H1 (cell line): ENCODE data around the gene INA. TPM values are rescaled to one million over a fixed set of nuclear protein-coding genes. Genes with fewer than 3 reads are reported as not detected.

Source experiments
- CTCF ChIA-PET: fragments of 300-600 bp; sonication (Branson Sonifier 250); formaldehyde crosslinking; loops from one replicate; lab custom pipeline; 2021; ENCODE audit not compliant: partially characterized antibody; lab: Charles Lee
- POLR2A ChIA-PET: fragments of 300-600 bp; sonication (Branson Sonifier 250); formaldehyde crosslinking; loops from one replicate; lab custom pipeline; 2021; ENCODE audit warnings: inconsistent platforms; ENCODE audit not compliant: partially characterized antibody; lab: Charles Lee
- DNase-seq, 2 experiments: peaks; one replicate each; pipeline versions ENCODE4 v3.0.0 to v3.0.0-alpha.2; 2010 to 2022; ENCODE audit warnings: low spot score in 2 of 2, low read depth in 1 of 2, mixed read lengths in 1 of 2
- FAIRE-seq: peaks from 2 replicates; lab custom pipeline; 2011; peaks lifted over from hg19 to GRCh38; lab: Jason Lieb, UNC
- H2AFZ ChIP-seq: 2 replicates; pipeline ENCODE4 v1.8.1; 2012; ENCODE audit warnings: low read length, inconsistent platforms
- H2AK5ac ChIP-seq: 2 replicates; pipeline ENCODE4 v1.6.1; 2013; ENCODE audit warnings: low read depth, low read length
- H2BK120ac ChIP-seq: replicated peaks from 2 replicates; pipeline ENCODE3; 2013; ENCODE audit warnings: low read depth, low read length, inconsistent platforms
- H2BK12ac ChIP-seq: 2 replicates; pipeline ENCODE4 v1.6.1; 2013; ENCODE audit warnings: low read depth, low read length
- H2BK15ac ChIP-seq: 2 replicates; pipeline ENCODE4 v1.6.1; 2013; ENCODE audit warnings: low read length
- H2BK20ac ChIP-seq: 2 replicates; pipeline ENCODE4 v1.6.1; 2013; ENCODE audit warnings: low read length
- H2BK5ac ChIP-seq: 2 replicates; pipeline ENCODE4 v1.6.1; 2013; ENCODE audit warnings: low read depth, low read length
- H3K14ac ChIP-seq: 2 replicates; pipeline ENCODE4 v1.6.1; 2013; ENCODE audit warnings: inconsistent platforms; ENCODE audit not compliant: insufficient read length
- H3K18ac ChIP-seq: 2 replicates; pipeline ENCODE4 v1.6.1; 2013; ENCODE audit warnings: low read length; ENCODE audit errors: extremely low read depth
- H3K23ac ChIP-seq: 2 replicates; pipeline ENCODE4 v1.6.1; 2013; ENCODE audit warnings: inconsistent platforms; ENCODE audit not compliant: insufficient read length
- H3K23me2 ChIP-seq: 2 replicates; pipeline ENCODE4 v1.6.1; 2013; ENCODE audit warnings: low read depth, low read length
- H3K27ac ChIP-seq: 2 replicates; pipeline ENCODE4 v1.6.1; 2011; ENCODE audit warnings: low read depth, low read length, inconsistent platforms
- H3K27me3 ChIP-seq, 4 experiments: replicated peaks in 1 of 4; 1 replicate in 1 of 4; 2 replicates in 3 of 4; pipeline versions ENCODE4 v1.6.1 to v1.8.1; 2011 to 2013; ENCODE audit warnings: low read length in 3 of 4, mild to moderate bottlenecking in 3 of 4, inconsistent platforms in 2 of 4, mixed read lengths in 2 of 4, moderate library complexity in 1 of 4; ENCODE audit not compliant: control insufficient read depth in 3 of 4, insufficient read depth in 3 of 4; ENCODE audit errors: extremely low read depth in 1 of 4
- H3K36me3 ChIP-seq, 4 experiments: 2 replicates each; pipeline versions ENCODE4 v1.6.1 to v1.8.1; 2011 to 2013; ENCODE audit warnings: mild to moderate bottlenecking in 4 of 4, low read length in 3 of 4, moderate library complexity in 2 of 4, control low read depth in 1 of 4, inconsistent platforms in 1 of 4; ENCODE audit not compliant: insufficient read depth in 4 of 4, control insufficient read depth in 2 of 4
- H3K4ac ChIP-seq: replicated peaks from 2 replicates; pipeline ENCODE3; 2013; ENCODE audit warnings: low read length, low read depth, mixed read lengths, inconsistent platforms; ENCODE audit not compliant: insufficient read length
- H3K4me1 ChIP-seq, 4 experiments: replicated peaks in 1 of 4; 1 replicate in 1 of 4; 2 replicates in 3 of 4; pipeline versions ENCODE4 v1.6.1 to v1.8.1; 2011 to 2013; ENCODE audit warnings: low read length in 3 of 4, inconsistent platforms in 2 of 4, mixed read lengths in 1 of 4; ENCODE audit not compliant: insufficient read depth in 4 of 4, control insufficient read depth in 3 of 4
- H3K4me2 ChIP-seq, 2 experiments: 2 replicates each; pipeline versions ENCODE4 v1.6.1 to v1.8.1; 2011 to 2013; ENCODE audit warnings: low read depth in 2 of 2, low read length in 2 of 2, control low read depth in 1 of 2, inconsistent platforms in 1 of 2, mild to moderate bottlenecking in 1 of 2; ENCODE audit not compliant: insufficient read depth in 1 of 2
- H3K4me3 ChIP-seq, 4 experiments: fragments of 200-600, 300-600 bp in 1 of 4; sonication (generic), shearing (Covaris generic), sonication (Bioruptor Twin) in 1 of 4; 2 replicates each; pipeline versions ENCODE4 v1.5.1 to v1.8.1; 2011 to 2016; ENCODE audit warnings: low read length in 4 of 4, low read depth in 3 of 4, control low read depth in 2 of 4, inconsistent platforms in 2 of 4, mild to moderate bottlenecking in 2 of 4, mixed read lengths in 1 of 4, moderate library complexity in 1 of 4; ENCODE audit not compliant: insufficient read depth in 2 of 4; ENCODE audit errors: extremely low read depth in 1 of 4
- H3K56ac ChIP-seq: replicated peaks from 2 replicates; pipeline ENCODE3; 2013; ENCODE audit warnings: low read depth, mild to moderate bottlenecking, mixed read lengths, low read length, inconsistent platforms; ENCODE audit not compliant: insufficient read length
- H3K79me1 ChIP-seq: 2 replicates; pipeline ENCODE4 v1.6.1; 2013; ENCODE audit warnings: low read depth, low read length, control low read depth
- H3K79me2 ChIP-seq, 2 experiments: 2 replicates each; pipeline versions ENCODE4 v1.6.1 to v1.8.1; 2012 to 2013; ENCODE audit warnings: low read length in 2 of 2, mild to moderate bottlenecking in 2 of 2, inconsistent platforms in 1 of 2; ENCODE audit not compliant: insufficient read depth in 2 of 2, control insufficient read depth in 1 of 2
- H3K9ac ChIP-seq, 4 experiments: replicated peaks in 1 of 4; 1 replicate in 1 of 4; 2 replicates in 3 of 4; pipeline versions ENCODE4 v1.6.1 to v1.8.1; 2011 to 2013; ENCODE audit warnings: low read depth in 3 of 4, low read length in 3 of 4, control low read depth in 2 of 4, mild to moderate bottlenecking in 2 of 4, moderate library complexity in 2 of 4, inconsistent platforms in 1 of 4; ENCODE audit errors: extremely low read depth in 1 of 4
- H3K9me3 ChIP-seq, 2 experiments: 2 replicates each; pipeline versions ENCODE4 v1.6.1 to v1.8.1; 2012 to 2013; ENCODE audit warnings: mild to moderate bottlenecking in 2 of 2, moderate library complexity in 2 of 2, control low read depth in 1 of 2, inconsistent platforms in 1 of 2, low read depth in 1 of 2, low read length in 1 of 2, mixed read lengths in 1 of 2; ENCODE audit not compliant: insufficient read depth in 2 of 2
- H4K20me1 ChIP-seq, 2 experiments: replicated peaks in 1 of 2; 2 replicates each; pipeline versions ENCODE3 to v1.8.1; 2011 to 2013; ENCODE audit warnings: inconsistent platforms in 2 of 2, low read length in 2 of 2, mild to moderate bottlenecking in 1 of 2; ENCODE audit not compliant: insufficient read depth in 2 of 2, control insufficient read depth in 1 of 2
- H4K5ac ChIP-seq: 2 replicates; pipeline ENCODE4 v1.6.1; 2013; ENCODE audit warnings: low read length, low read depth, mixed read lengths, inconsistent platforms; ENCODE audit not compliant: insufficient read length
- H4K8ac ChIP-seq: 2 replicates; pipeline ENCODE4 v1.8.0; 2013; ENCODE audit warnings: mild to moderate bottlenecking, moderate library complexity, low read length, inconsistent platforms; ENCODE audit not compliant: insufficient read depth; ENCODE audit errors: extremely low read depth
- H4K91ac ChIP-seq: replicated peaks from 2 replicates; pipeline ENCODE3; 2013; ENCODE audit warnings: low read length, mixed read lengths, inconsistent platforms; ENCODE audit not compliant: insufficient read length
- BCL11A ChIP-seq, 2 experiments: IDR thresholded peaks; one replicate each; pipeline ENCODE4 v1.6.1; 2011; ENCODE audit warnings: low read depth in 2 of 2, low read length in 2 of 2, mild to moderate bottlenecking in 2 of 2
- CREB1 ChIP-seq: IDR thresholded peaks from 2 replicates; pipeline ENCODE4 v1.6.1; 2012; ENCODE audit warnings: inconsistent platforms
- JUND ChIP-seq: IDR thresholded peaks from 2 replicates; pipeline ENCODE4 v1.6.1; 2011; ENCODE audit warnings: mild to moderate bottlenecking, improper control_type of control experiment, low read length
- TAF7 ChIP-seq: optimal IDR thresholded peaks from 2 replicates; pipeline ENCODE3; 2011; ENCODE audit warnings: low read depth, mild to moderate bottlenecking, inconsistent platforms, low read length, moderate library complexity, borderline replicate concordance
- ZNF274 ChIP-seq: IDR thresholded peaks from 2 replicates; pipeline ENCODE4 v1.7.0; 2012; ENCODE audit warnings: low read length, borderline replicate concordance; ENCODE audit errors: extremely low read depth
- WGBS, 2 experiments: shearing (Covaris generic) in 1 of 2; methylation state at CpG; one replicate each; pipeline versions ENCODE4 v1.1.6 to v1.1.7; 2013 to 2015; ENCODE audit warnings: low lambda C conversion rate in 2 of 2, mixed read lengths in 2 of 2, inconsistent platforms in 1 of 2, low coverage in 1 of 2, missing lambda C conversion rate in 1 of 2; ENCODE audit not compliant: insufficient replicate concordance in 2 of 2, insufficient coverage in 1 of 2, insufficient read length in 1 of 2; ENCODE audit errors: extremely low coverage in 1 of 2, missing lambda C conversion rate in 1 of 2; 5-methylcytosine and 5-hydroxymethylcytosine counted together
- polyA plus RNA-seq, 7 experiments: library from polyadenylated mRNA; depleted of rRNA in 3 of 7; stranded (reverse) in 5 of 7; unstranded in 2 of 7; fragments of >200 nt in 5 of 7; fragments of 200-250 nt in 2 of 7; gene quantifications; 1 replicate in 5 of 7; 2 replicates in 1 of 7; 4 replicates in 1 of 7; pipeline versions ENCODE4 v1.2.1 to v1.2.3, GENCODE V29; 2011 to 2013; ENCODE audit warnings: missing spikeins in 2 of 7, mixed read lengths in 2 of 7
- total RNA-seq: library from RNA; stranded (reverse); fragmentation: NEBNext Ultra II Directional; extraction: Animal tissue kit (Norgen Biotek cat#: 25700); gene quantifications from 2 replicates; pipeline ENCODE4 v1.2.1, GENCODE V29; 2021

INA gene
- total and polyA plus RNA-seq, 2 of the 8 experiments (the other 6 are each of a cell fraction or from before 2014, with no cell fraction given): 17.1 to 18.1 TPM

DNA sequence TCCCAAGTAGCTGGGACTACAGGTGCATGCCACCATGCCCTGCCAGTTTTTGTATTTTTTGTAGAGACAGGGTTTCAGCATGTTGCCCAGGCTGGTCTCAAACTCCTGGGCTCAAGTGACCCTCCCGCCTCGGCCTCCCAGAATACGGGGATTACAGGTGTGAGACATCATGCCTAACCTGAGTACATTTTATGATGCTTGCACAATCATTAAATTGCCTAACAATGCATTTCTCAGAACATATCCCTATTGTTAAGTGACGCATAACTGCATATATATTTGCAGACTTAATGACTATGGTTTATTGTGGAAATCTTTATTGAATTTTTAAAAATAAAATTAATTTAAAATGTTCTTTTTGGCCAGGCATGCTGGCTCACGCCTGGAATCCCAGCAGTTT lies 30.7 kb downstream of the INA start:
- Histone ChIP-seq H4K5ac (no peak overlapping the region), H3K4me1 (no peaks in the 10 kb centered on the region), H4K91ac (no peak overlapping the region), H3K14ac (no peak overlapping the region), H2AFZ (no peak overlapping the region), H2AK5ac (no peak overlapping the region), H2BK20ac (no peak overlapping the region), H2BK120ac (no peak overlapping the region), H3K4me2 (no peak overlapping the region), H3K36me3 (peaks cover 0 to 40% (median 0%) of the 10 kb centered on the region in 4 experiments; a peak in 4 of 8 replicates), H2BK12ac (no peak overlapping the region), H3K9me3 (no peaks in the 10 kb centered on the region), H3K4me3 (no peak overlapping the region), H3K23me2 (no peaks in the 10 kb centered on the region), H2BK5ac (no peak overlapping the region), H3K23ac (no peak overlapping the region), H3K79me1 (no peaks in the 10 kb centered on the region), H3K9ac (no peak overlapping the region), H3K27me3 (no peaks in the 10 kb centered on the region), H4K20me1 (peaks cover 0 to 3% of the 10 kb centered on the region in 2 experiments), H3K79me2 (no peaks in the 10 kb centered on the region), H3K27ac (no peak overlapping the region), H3K18ac (no peak overlapping the region), H3K56ac (no peak overlapping the region), H3K4ac (no peak overlapping the region), H4K8ac (no peak overlapping the region), H2BK15ac (no peak overlapping the region)
- DNase-seq (no peak), FAIRE-seq (no peak)
- ChIA-PET CTCF (interaction anchor here (1.3 kb wide), 1 partner anchor 28 kb away, joined by 4 read pairs; no protein-coding TSS in a partner anchor), POLR2A (interaction anchor here (0.7 to 1.2 kb wide), 2 partner anchors 12 to 29 kb away, joined by 3 to 5 read pairs; no protein-coding TSS in a partner anchor)
- TF ChIP-seq BCL11A (IDR thresholded peaks at IDR 0.05; ENCODE audit: low read depth in 2 of 2, low read length in 2 of 2) (no peak), ZNF274 (no peak), JUND (no peak), CREB1 (no peak), TAF7 (no peak)
- 92% methylated on average over 5 of the region's 5 CpGs; no CpG with 5 or more reads in 1 of the 2 experiments for WGBS, 2 experiments
